Breast epithelium (tissue), 4 donors: Measurements from ENCODE around the gene CACNA1H. TPM values are rescaled to one million over a fixed set of nuclear protein-coding genes. Genes with fewer than 3 reads are reported as not detected.
A peak's percentile ranks its signal among the peaks of the same experiment; 100 is the strongest.

Experiments
- DNase-seq, 2 donors: peaks; one replicate each; pipeline ENCODE4 v3.0.0-alpha.2; 2019; ENCODE audit warnings: low spot score in 2 of 2
- H3K27ac ChIP-seq, 2 donors: fragments of 200-600 bp; sonication (generic) in 1 of 2; one replicate each; pipeline ENCODE4 v1.5.1; 2016 to 2019; ENCODE audit warnings: mild to moderate bottlenecking in 1 of 2
- H3K27me3 ChIP-seq, 2 donors: fragments of 200-600 bp; sonication (generic) in 1 of 2; one replicate each; pipeline versions ENCODE4 v1.5.1 to v1.6.0; 2017 to 2019; ENCODE audit warnings: control low read depth in 1 of 2, mild to moderate bottlenecking in 1 of 2
- H3K36me3 ChIP-seq: fragments of 200-600 bp; one replicate; pipeline ENCODE4 v1.5.1; 2019
- H3K4me1 ChIP-seq, 2 donors: fragments of 200-600 bp; sonication (generic); one replicate each; pipeline ENCODE4 v1.5.1; 2016 to 2019; ENCODE audit warnings: control low read depth in 1 of 2
- H3K4me3 ChIP-seq, 3 donors: fragments of 200-600 bp; sonication (generic); 1 replicate in 2 of 3; 2 replicates in 1 of 3; pipeline ENCODE4 v1.5.1; 2016 to 2019; ENCODE audit warnings: mild to moderate bottlenecking in 3 of 3, moderate library complexity in 2 of 3
- H3K9me3 ChIP-seq, 2 donors: fragments of 200-600 bp; sonication (generic) in 1 of 2; one replicate each; pipeline ENCODE4 v1.5.1; 2016 to 2019; ENCODE audit warnings: control low read depth in 1 of 2
- CTCF ChIP-seq, 3 donors: fragments of 450-650 bp; IDR thresholded peaks; one replicate each; pipeline ENCODE4 v1.5.1; 2016 to 2017; ENCODE audit warnings: antibody characterized with exemption in 3 of 3, mild to moderate bottlenecking in 3 of 3, moderate library complexity in 3 of 3
- POLR2A ChIP-seq: fragments of 450-650 bp; IDR thresholded peaks from one replicate; pipeline ENCODE4 v1.6.1; 2016; ENCODE audit warnings: antibody characterized with exemption, mild to moderate bottlenecking, moderate library complexity
- POLR2AphosphoS5 ChIP-seq, 3 donors: sonication (generic); formaldehyde crosslinking; IDR thresholded peaks; one replicate each; pipeline ENCODE4 v1.6.1; 2017; ENCODE audit warnings: antibody characterized with exemption in 3 of 3
- intact Hi-C: fragments of 100-400 bp; cut with DNase I; formaldehyde crosslinking; loops from one replicate; pipeline ENCODE4 v1.15.1; 2023; ENCODE audit warnings: low total_unique reads
- total RNA-seq, 3 donors: library from RNA; depleted of rRNA; stranded (reverse); fragments of >200 nt; gene quantifications; one replicate each; pipeline ENCODE4 v1.1.0, GENCODE V29; 2016

CACNA1H gene
- total RNA-seq, 3 donors from 2014 or later, result 1.6 to 2.5 (median 2.2) TPM

DNA sequence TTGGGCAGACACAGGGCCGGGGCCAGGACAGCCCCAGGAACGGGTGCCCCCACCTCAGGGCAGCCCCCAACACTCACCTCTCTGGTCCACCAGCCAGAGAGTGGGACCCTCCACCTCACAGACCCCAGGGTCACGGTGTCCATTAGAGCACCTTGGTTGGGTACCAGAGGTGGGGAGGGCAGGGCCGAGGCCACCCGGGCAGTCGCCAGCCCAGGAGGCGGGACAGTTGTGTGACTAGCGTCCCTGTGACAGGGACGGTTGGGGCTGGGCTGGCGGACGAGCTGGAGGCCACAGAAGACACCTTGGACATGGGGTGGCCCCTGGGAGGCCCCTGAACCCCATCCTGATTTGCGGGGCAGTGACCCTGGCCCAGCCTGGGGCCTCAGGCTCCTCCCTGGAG, 45.2 kb upstream of the CACNA1H start:
- Histone ChIP-seq H3K27ac (no peak overlapping the region), H3K36me3 (no peaks in the 10 kb centered on the region), H3K4me3 (no peak overlapping the region), H3K4me1 (no peaks in the 10 kb centered on the region), H3K27me3 (peaks cover 7 to 95% of the 10 kb centered on the region in 2 donors), H3K9me3 (no peaks in the 10 kb centered on the region)
- intact Hi-C loops, result no loop called here
- DNase-seq, result no peak
- TF ChIP-seq POLR2A, result no peak
- TF ChIP-seq CTCF (IDR thresholded peaks at IDR 0.05), result no peak
- TF ChIP-seq POLR2AphosphoS5 (IDR thresholded peaks at IDR 0.05), result no peak

DNA sequence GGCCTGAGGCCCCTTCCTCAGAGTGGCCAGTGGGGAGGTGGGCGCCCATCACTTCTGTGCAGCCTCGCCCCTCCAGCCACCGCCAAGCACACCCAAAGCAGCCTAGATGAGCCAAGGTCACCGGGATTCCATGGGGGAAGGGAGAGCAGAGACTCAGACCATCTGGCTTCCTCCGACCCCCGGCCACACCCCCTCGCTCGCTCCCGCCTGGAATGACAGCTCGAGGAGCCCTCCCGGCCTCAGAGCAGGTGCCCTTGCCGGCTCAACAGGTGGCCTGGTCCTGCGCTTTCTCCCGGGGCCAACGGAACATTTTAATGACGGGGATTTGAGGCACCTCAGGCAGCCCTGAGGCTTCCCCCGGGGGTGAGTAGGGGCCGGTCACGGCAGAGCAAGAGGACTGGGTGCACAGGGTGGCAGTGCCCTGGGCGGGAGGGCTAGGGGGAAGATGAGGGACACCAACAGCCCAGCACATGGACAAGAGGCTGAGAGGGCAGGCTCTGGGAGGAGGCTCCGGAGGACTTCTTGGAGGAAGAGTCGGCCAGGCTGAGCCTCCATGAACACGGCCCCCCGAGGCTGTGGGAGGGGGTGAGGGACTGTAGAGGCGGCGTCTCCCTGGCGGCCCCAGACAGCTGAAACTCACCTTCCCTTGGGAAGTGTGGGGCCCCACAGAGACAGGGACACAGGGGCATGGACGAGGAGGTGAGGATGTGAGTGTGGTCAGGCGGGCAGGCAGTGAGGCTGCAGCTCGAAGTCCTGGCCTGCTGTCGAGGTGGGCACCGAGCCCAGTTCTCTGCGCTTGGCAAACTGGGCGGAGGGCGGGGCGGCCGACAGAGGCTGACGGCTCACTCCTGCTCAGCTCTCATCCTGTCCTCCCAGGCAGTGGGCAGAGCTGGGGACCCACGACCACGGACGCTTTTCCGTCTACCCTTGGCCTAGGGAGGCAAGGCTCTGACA, 44.3 kb upstream of the CACNA1H start:
- H3K27ac ChIP-seq, result no peak overlapping the region

GRCh38 chr16:1109648-1110047, 43.3 kb upstream of the CACNA1H start:
- no peak overlapping the region for H3K4me3 ChIP-seq
- H3K4me1 ChIP-seq, result no peaks in the 10 kb centered on the region
- intact Hi-C loops, result no loop called here
- peaks cover 9 to 91% of the 10 kb centered on the region in 2 donors for H3K27me3 ChIP-seq
- no peak for DNase-seq
- H3K36me3 ChIP-seq, result no peaks in the 10 kb centered on the region
- H3K9me3 ChIP-seq, result no peaks in the 10 kb centered on the region
- no peak overlapping the region for H3K27ac ChIP-seq
- TF ChIP-seq POLR2A (no peak), CTCF (IDR thresholded peaks at IDR 0.05) (no peak), POLR2AphosphoS5 (IDR thresholded peaks at IDR 0.05) (no peak)

More for the DNA sequence above, 44.3 kb upstream of the CACNA1H start:
- intact Hi-C loops, result no loop called here
- TF ChIP-seq CTCF (IDR thresholded peaks at IDR 0.05) (no peak), POLR2AphosphoS5 (IDR thresholded peaks at IDR 0.05) (no peak), POLR2A (no peak)
- no peaks in the 10 kb centered on the region for H3K4me1 ChIP-seq
- no peak overlapping the region for H3K4me3 ChIP-seq
- H3K27me3 ChIP-seq, result peaks cover 7 to 96% of the 10 kb centered on the region in 2 donors
- peak; percentile 25 to 89 for DNase-seq
- H3K9me3 ChIP-seq, result no peaks in the 10 kb centered on the region
- H3K36me3 ChIP-seq, result no peaks in the 10 kb centered on the region

GRCh38 chr16:1112506-1113184, 40.3 kb upstream of the CACNA1H start:
- Histone ChIP-seq H3K27ac (no peak overlapping the region), H3K27me3 (peaks cover 6 to 91% of the 10 kb centered on the region in 2 donors), H3K4me1 (no peaks in the 10 kb centered on the region), H3K9me3 (no peaks in the 10 kb centered on the region), H3K4me3 (no peak overlapping the region), H3K36me3 (no peaks in the 10 kb centered on the region)
- no peak for DNase-seq
- TF ChIP-seq CTCF (IDR thresholded peaks at IDR 0.05) (no peak), POLR2AphosphoS5 (IDR thresholded peaks at IDR 0.05) (no peak), POLR2A (no peak)
- intact Hi-C loops, result no loop called here

DNA sequence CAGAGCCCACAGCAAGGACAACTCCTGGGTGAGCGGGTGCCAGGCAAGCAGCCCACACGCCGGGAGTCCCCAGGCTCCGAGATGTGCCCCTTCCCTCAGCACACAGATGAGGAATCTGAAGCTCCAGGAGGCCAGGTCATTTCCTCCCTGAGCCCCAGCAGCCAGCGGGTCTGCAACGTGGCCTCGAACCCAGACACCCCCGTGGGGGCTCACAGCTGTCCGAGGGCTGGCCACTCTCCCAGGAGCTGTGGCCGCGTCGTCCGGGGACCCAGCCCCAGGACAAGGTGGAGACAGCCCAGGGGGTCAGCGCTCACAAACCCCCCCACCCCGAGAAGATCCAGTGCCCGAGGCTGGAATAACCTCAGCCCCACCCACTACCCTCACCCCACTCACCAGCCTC, 39.4 kb upstream of the CACNA1H start:
- H3K27ac ChIP-seq, result no peak overlapping the region
- DNase-seq, result no peak
- intact Hi-C loops, result no loop called here
- H3K9me3 ChIP-seq, result no peaks in the 10 kb centered on the region
- TF ChIP-seq CTCF (IDR thresholded peaks at IDR 0.05) (no peak), POLR2A (no peak), POLR2AphosphoS5 (IDR thresholded peaks at IDR 0.05) (no peak)
- no peaks in the 10 kb centered on the region for H3K36me3 ChIP-seq
- no peak overlapping the region for H3K4me3 ChIP-seq
- H3K4me1 ChIP-seq, result no peaks in the 10 kb centered on the region
- peaks cover 6 to 91% of the 10 kb centered on the region in 2 donors for H3K27me3 ChIP-seq
